HTR-8/SVneo (cell line): ENCODE results near the gene GNG12.
"Not testable (repeated sequence)": the region's sequence is repeated elsewhere in the genome, so short reads cannot be mapped to it uniquely, and the experiment has no call there.

ENCODE experiments used
- DNase-seq: peaks from one replicate; pipeline ENCODE4 v3.0.0; 2011; ENCODE audit warnings: low spot score, mixed read lengths; ENCODE audit not compliant: insufficient read length
- FAIRE-seq: peaks from 2 replicates; lab custom pipeline; 2011; peaks lifted over from hg19 to GRCh38; lab: Jason Lieb, UNC

The GNG12 gene

GRCh38 chr1:67739361-67739760 is 93.9 kb downstream of the GNG12 start:
- no peak for FAIRE-seq
- no peak for DNase-seq

- FAIRE-seq (no peak), DNase-seq (no peak)
These were observed 94.9 kb downstream of the GNG12 start for GRCh38 chr1:67738401-67738800.

GRCh38 chr1:67737875-67738274 is 95.4 kb downstream of the GNG12 start:
- FAIRE-seq (no peak), DNase-seq (no peak)

- DNase-seq (no peak), FAIRE-seq (no peak)
These were observed 96.5 kb downstream of the GNG12 start for GRCh38 chr1:67736750-67737149.

- peak; percentile 76 for DNase-seq
- peak; percentile 23 for FAIRE-seq
These were observed 97.2 kb downstream of the GNG12 start for GRCh38 chr1:67735806-67736627.

- DNase-seq = no peak
- no peak for FAIRE-seq
These were observed 98.1 kb downstream of the GNG12 start for GRCh38 chr1:67735206-67735605.

GRCh38 chr1:67734323-67734690 is 99.0 kb downstream of the GNG12 start:
- FAIRE-seq (no peak), DNase-seq (no peak)

GRCh38 chr1:67733681-67734322 is 99.5 kb downstream of the GNG12 start:
- DNase-seq (no peak), FAIRE-seq (no peak)

GRCh38 chr1:67732750-67733151 is 100.5 kb downstream of the GNG12 start:
- FAIRE-seq = no peak
- no peak for DNase-seq

GRCh38 chr1:67731322-67731721 is 101.9 kb downstream of the GNG12 start:
- no peak for DNase-seq
- no peak for FAIRE-seq

- DNase-seq, FAIRE-seq: not testable (repeated sequence)
These were observed 103.0 kb downstream of the GNG12 start for GRCh38 chr1:67730312-67730711.

GRCh38 chr1:67729872-67730271 is 103.4 kb downstream of the GNG12 start:
- DNase-seq = no peak
- no peak for FAIRE-seq

GRCh38 chr1:67726224-67726623 is 107.0 kb downstream of the GNG12 start:
- FAIRE-seq = no peak

GRCh38 chr1:67724928-67725560 is 108.2 kb downstream of the GNG12 start:
- DNase-seq (no peak), FAIRE-seq (no peak)

More at GRCh38 chr1:67726224-67726623, 107.0 kb downstream of the GNG12 start:
- no peak for DNase-seq

GRCh38 chr1:67723620-67724019 is 109.6 kb downstream of the GNG12 start:
- FAIRE-seq = no peak
- DNase-seq = no peak

GRCh38 chr1:67723126-67723525 is 110.1 kb downstream of the GNG12 start:
- DNase-seq (no peak), FAIRE-seq (no peak)

GRCh38 chr1:67722292-67722944 is 110.8 kb downstream of the GNG12 start:
- no peak for DNase-seq
- FAIRE-seq = no peak

GRCh38 chr1:67721650-67722291 is 111.5 kb downstream of the GNG12 start:
- no peak for FAIRE-seq

GRCh38 chr1:67721112-67721511 is 112.2 kb downstream of the GNG12 start:
- FAIRE-seq (no peak), DNase-seq (no peak)

More at GRCh38 chr1:67721650-67722291, 111.5 kb downstream of the GNG12 start:
- DNase-seq = no peak
